OCI-LY7 (cell line): Measurements from ENCODE around the gene MKKS.

Experiments
- EZH2phosphoT487 ChIP-seq: fragments of 200-600 bp; sonication (generic); IDR thresholded peaks from 2 replicates; pipeline ENCODE4 v1.6.1; 2018; ENCODE audit warnings: low read depth, borderline replicate concordance, mild to moderate bottlenecking, mixed run types, antibody characterized with exemption, low read length, moderate library complexity, mixed read lengths
- TF ChIP-seq, protein P1 (sequence below): fragments of 200-600 bp; sonication (generic); conservative IDR thresholded peaks from 2 replicates; pipeline ENCODE4 v1.5.1; 2014; ENCODE audit warnings: mild to moderate bottlenecking, antibody characterized with exemption, low read length, moderate library complexity, mixed read lengths

DNA sequence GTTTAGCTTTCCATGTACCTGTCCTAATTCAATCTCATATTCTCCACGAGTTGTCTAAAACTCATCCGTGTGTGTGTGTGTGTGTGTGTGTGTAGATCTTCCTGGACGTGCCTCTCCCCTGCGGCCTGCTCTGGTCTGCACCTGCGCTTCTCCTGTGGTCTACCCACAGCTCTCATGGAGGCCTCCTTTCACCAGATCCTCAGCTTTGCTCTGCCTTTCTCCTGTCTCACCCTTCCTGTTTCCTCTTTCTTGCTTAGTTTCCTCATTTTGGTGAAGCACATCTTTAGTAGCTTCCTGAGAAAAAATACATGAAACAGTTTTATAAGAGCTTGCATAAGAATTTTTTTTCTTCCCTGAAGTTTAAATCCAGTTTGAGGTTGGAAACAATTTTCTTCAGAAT lies 19.2 kb upstream of the MKKS start:
- TF ChIP-seq, protein P1, sequence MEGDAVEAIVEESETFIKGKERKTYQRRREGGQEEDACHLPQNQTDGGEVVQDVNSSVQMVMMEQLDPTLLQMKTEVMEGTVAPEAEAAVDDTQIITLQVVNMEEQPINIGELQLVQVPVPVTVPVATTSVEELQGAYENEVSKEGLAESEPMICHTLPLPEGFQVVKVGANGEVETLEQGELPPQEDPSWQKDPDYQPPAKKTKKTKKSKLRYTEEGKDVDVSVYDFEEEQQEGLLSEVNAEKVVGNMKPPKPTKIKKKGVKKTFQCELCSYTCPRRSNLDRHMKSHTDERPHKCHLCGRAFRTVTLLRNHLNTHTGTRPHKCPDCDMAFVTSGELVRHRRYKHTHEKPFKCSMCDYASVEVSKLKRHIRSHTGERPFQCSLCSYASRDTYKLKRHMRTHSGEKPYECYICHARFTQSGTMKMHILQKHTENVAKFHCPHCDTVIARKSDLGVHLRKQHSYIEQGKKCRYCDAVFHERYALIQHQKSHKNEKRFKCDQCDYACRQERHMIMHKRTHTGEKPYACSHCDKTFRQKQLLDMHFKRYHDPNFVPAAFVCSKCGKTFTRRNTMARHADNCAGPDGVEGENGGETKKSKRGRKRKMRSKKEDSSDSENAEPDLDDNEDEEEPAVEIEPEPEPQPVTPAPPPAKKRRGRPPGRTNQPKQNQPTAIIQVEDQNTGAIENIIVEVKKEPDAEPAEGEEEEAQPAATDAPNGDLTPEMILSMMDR = no peak
- no peak for TF ChIP-seq EZH2phosphoT487
